ENCODE data around the gene SLC6A6.

SLC6A6 gene

DNA sequence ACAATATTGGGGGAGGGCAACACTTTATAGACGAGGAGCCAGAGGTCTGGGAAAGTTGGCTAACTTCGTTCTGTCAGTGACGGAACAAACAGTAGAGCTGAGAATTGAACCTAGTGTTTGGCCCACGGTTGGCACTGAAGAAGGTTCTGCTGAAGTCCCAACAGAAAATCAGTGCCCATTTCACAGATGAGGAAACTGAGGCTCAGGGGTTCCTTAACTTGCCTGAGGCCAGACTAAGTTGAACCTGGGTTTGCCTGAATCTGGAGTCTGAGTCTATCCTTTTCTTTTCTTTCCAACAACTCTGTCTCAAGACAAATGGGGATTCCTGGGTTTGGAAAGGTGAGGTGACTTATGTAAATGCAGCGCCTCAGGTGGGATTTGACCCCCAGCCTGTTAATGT is 55.1 kb downstream of the SLC6A6 start:
- DNase-seq, result no peak

DNA sequence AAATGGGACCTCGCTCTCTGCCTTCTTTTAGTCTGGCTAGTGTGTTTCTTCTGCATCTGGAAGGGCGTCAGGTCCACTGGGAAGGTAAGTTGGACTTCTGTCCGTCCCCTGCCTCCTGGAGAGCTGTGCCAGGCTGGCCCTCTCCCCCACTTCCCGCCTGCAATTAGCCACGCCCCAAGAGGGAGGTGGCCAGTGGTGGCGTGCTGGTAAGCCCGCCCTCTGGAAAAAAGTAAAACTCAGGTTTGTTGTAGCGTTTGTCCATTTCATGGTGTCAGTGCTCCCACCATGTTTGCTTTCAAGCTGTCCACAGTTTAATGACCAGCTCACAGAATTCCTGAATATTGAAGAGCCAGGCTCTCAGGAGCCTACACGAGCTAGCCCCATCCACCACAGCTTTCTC is 55.6 kb downstream of the SLC6A6 start:
- DNase-seq, result no peak

DNA sequence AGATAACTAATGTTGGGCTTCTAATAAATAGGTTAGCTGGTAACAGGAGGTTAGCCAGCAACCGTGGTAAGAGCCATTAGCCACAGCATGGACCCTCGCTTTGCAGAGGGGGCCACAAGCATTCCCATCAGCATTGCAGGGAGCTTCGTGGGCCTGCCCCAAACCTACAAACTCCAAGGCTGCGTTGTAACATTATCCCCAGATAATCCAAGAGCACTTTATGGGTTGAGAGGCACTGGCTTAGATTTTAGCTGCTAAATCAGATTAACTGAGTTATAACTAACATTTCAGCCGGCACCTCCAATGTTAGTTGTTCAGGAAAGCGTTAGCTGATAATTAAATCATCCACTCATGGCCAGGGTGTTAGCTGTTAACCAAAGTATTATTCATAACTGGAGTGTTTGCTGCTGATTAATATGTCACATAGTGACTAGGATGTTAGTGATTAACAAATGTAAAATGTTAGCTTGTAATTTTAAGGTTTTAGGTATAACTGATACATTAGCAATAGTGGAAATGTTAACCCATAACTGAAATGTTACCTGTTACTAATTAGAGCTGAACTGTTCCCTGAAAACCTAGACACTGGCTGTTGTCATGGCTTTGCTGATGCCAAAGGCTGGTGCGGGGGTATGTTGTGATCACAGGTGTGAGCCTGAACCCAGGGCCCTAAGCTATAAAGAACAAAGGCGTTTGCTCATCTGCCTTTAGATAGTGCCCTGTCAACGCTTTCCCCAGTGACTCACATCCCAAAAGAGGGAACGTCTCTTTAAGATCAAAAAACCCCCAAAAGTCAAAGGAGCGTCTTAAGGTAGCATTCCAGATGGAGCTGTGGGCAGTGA is 56.2 kb downstream of the SLC6A6 start:
- no peak for DNase-seq

DNA sequence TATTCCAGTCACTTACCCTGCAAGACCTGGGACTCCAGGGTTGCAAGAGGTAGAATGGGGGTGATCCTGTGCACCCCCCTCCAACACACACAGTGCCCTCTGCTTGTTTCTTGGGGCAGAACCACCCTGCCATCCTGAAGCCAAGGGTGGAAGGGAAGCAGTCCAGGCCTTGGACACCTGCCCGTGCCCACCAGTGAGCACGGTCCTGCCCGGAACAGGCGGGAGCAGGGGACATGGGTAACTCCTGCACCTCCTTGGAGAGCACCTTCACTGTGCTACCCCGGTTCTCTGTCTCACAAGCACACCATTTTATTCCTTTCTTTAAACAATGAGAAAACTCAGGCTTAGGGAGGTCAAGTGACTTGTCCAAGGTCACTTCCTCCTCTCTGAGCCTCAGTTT is 57.0 kb downstream of the SLC6A6 start:
- no peak for DNase-seq

DNA sequence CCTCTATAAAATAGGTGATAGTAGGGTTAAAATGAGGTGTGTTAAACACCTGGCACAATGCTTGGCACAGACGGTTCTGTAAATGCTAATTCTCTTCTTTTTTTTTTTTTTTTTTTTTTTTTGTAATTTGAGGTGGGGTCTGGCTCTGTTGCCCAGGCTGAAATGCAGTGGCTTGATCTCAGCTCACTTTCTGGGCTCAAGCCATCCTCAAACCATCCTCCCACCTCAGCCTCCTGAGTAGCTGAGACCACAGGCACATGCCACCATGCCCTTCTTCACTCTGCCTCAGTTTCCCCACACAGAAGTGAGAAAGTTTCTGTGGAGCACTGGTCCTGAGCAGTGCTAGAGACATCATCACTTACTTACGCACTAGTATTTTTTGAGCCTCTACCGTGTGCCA is 57.4 kb downstream of the SLC6A6 start:
- DNase-seq, result no peak

DNA sequence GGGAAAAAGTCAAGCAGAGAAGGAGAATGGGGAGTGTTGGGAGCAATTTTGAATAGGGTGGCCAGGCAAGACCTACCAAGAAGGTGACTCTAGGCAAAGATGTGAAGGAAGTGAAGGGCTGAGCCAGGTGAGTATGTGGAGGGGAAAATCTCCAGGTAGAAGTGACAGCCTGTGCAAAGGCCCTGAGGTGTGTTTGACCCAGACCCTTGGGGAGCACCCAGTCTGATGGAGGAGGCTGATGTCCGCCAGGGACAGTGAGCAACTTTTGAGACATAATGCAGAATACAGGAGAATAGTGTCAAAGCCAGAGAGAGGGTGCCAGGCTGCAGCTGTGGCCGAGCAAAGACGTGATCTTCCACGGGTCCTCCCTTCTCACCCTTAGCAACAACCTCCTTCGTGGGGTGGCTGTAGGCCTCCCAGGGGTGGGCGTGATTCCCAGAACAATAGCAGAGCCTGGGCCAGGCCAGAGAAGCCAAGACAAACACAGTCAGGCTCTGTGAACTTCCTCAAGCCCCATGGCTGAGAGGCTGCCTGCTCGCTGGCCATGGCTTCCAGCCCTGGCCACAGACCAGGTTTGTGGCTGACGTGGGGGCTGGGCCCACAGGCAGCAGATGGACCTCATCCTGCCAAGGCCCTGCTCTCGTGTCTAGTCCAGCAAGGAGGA is 58.1 kb downstream of the SLC6A6 start:
- DNase-seq, result no peak

DNA sequence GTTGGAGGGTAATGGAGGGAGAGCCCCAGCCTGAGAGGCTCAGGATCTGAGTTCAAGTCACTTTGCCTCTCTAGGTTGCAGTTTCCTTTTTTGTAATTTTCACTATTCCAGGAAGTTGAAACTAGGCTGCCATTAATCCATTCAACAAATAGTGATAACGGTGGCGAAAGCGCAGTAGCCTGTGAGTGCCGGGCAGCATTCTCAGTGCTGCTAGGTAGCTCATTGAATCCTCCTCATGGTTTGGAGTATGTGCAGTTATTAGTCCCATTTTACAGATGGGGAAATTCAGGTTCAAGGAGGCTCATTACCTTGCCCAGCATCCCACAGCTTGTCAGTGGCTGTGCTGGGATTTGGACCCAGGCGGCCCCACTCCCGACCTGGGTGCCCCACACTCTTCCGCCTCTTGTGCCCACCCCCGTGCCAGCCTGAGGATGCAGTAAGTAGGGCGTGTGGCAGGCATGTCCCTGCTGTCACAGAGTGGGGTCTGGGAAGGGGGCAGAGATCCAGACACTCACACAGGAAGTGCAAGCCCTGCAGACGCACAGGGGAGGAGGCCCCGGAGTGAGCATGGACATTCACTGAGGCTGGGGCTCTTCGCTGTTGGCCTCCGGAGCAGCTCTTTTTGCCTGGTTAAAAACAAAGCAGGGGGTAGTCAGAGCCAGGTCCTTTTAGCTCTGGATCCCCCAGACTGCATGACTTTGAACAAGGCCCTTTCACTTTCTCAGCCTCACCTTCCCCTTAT is 58.8 kb downstream of the SLC6A6 start:
- no peak for DNase-seq

DNA sequence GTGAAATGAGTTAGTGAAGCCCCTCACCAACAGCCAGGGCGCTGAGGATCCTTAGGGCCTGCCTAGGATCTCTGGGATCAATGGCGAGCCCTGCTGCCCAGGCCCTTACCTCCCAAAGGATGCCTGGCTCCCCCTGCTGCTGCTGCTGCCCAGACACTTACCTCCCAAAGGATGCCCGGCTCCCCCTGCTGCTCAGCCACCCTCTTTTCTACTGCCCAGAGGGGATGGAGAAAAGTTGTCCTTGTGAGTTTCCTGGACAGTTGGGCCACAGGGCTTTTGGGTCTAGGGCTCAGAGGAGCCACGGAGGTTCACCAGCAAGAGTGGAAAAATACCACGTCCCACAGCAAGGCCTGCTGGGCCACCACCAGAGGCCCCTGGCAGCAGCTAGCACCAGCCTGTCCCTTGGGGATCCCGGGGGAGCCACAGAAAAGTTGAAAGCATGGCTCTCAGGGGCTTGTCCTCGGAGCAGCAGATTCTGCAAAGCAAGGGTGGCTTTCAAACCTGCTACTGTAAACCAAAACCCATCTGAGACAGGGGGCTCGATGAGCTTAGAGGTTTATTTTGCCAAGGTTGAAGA is 59.4 kb downstream of the SLC6A6 start:
- peak; percentile 52 for DNase-seq

DNA sequence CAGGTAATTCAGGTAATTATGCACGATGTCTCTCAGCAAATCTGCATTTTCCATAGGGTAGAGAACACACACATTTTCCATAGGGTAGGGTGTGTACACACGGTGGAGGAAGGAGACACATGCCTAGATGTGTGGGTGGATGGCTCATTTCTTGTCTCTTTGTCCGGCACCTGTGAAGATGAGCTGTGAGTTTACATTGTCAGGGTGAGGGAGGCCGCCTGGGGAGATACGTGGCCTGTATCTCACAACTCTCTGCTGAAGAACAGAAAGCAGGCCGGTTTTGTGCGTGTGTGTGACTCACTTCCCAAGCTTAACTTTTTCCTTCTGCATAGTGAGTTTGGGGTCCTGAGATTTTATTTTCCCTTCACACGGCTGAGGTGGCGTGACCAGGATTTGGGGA is 60.3 kb downstream of the SLC6A6 start:
- no peak for DNase-seq

DNA sequence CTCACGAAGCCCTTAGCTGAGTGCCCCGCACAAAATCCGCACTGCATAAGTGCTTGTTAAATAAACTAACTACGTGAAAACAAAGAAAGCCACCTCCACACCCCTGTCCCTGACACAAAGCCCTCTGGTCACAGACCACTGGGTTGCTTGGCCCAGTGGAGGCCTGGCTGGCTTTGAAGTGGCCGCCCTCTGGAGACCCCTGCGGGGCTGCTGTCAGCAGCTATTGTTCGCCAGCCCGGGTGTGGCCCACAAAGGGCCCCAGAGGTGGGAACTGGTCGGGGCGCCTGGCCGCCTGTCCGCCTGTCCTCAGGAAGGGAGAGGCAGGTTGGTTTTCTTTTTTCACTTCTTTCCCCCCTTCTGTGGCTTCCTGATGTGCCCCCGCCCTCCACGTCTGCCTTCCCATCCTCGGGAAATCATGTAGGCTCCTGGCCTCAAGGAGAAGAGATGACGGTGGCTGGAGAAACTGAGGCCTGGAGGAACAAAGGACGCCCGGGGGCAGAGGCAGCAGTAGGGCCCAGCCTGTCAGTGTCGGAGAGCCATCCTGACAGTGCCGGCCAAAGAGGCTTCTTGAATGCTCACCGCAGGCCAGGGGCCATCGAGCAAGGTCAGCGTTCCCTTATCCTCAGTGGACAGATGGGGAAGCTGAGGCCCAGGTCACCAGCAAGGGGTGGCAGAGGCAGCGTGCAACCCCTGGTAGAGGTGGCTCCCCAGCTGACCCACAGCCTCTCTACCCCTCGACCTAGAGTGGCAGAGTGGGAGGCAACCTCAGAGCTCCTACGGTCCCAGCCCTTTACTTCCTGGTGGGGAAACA is 61.1 kb downstream of the SLC6A6 start:
- no peak for DNase-seq

DNA sequence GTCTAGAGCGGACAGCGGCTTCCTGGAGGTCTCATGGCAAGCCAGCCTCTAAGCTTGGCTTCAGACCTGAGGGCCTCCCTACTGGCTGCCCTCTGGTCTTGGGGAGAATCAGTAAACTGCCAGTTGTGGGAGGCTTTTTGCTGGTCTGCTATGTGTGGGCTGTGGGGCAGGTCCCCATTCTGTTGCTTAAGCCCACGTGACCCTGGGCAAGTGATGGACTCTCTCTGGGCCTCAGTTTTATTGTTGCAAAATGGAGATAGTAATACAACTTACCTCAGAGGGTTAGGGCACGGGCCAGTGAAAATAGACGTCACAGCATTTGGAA is 61.7 kb downstream of the SLC6A6 start:
- no peak for DNase-seq

DNA sequence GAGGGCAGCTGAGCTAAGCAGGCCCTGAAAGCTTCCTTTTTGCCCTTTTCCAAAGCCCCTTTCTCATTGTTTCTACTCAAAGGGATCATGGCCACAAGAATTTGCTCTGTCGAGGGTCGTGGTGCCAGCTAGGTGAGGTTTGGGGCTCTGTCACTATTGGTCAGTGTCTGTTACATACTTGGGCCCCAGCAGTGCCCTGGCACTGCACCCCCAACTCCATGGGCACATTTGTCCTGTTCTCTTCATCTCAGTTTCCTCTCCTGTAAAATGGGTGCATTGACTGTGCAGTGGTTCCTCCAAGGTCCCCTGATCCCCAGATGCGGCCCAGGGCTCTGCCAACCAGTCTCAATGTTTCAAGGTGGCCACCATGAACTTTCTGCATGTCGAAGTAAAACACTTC is 62.1 kb downstream of the SLC6A6 start:
- DNase-seq, result no peak

DNA sequence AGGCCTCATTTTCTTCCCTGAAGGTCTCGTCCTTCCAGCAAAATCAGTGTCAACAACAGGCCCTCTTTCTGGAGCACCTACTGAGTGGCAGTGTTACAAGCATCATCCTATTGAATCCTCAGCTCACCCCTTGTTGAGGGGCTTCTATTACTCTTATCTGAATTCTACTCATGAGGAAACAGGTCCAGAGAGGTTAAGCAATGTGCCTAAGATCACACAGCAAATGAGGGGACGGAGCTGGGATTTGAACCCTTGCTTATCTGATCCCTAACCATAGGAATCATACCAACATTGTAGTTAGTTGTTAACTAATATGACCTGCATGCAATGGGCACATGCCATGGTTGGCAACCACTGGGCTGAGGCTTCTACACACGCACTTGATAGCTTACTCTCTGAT is 63.0 kb downstream of the SLC6A6 start:
- no peak for DNase-seq

DNA sequence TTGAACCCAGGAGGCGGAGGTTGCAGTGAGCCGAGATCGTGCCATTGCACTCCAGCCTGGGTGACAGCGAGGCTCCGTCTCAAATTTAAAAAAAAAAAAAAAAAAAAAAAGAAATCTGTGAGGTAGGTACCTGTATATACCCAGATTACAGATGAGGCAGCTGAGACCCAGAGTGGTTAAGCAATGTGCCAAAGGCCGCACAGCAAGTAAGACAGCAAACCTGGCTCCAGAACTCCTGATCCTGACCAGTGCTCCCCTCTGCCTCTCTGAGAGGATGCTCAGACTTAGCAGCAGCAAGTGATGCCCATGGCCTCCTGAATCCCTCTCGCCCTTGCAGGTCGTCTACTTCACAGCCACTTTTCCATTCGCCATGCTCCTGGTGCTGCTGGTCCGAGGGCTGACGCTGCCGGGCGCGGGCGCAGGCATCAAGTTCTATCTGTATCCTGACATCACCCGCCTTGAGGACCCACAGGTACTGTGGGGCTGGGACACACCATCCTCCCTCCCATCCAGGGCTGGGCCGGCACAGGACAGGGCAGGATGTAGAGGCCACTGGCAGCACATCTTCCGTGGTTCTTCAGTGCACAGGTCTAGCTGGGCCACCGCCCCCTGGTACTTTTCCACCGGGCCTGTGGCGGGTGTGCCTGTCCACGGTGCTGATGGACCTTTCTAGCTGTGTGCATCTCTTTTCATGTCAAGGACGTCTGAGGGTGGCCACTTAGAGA is 63.9 kb downstream of the SLC6A6 start:
- no peak for DNase-seq

DNA sequence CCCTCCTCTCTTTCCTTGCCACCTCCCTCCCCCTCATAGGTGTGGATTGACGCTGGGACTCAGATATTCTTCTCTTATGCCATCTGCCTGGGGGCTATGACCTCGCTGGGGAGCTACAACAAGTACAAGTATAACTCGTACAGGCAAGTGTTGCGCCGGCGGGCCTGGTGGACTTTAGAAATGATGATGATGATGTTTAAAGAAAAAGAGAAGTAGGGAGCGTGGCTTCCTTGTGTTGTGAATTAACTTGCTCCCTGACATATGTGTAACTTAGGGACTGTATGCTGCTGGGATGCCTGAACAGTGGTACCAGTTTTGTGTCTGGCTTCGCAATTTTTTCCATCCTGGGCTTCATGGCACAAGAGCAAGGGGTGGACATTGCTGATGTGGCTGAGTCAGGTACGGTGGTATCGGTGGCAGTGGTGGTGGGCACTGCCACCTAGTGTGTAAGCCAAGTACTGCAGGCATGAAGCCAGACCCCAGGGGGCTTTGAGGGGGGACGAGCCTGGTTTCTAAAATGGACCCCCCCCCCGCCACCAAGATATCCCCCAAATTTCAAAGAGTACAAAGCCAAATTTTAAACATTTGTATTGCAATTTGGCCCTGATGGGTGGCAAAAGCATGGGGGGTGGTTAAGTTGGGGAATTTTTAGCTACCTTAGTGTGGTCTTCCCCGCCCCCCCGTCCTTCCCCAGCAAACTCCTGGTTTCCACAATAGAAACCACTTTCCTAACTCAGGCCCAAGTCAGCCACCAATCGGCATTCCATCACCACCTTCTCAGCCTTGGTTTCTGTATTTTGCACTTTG is 65.6 kb downstream of the SLC6A6 start:
- peak; percentile 56 for DNase-seq

DNA sequence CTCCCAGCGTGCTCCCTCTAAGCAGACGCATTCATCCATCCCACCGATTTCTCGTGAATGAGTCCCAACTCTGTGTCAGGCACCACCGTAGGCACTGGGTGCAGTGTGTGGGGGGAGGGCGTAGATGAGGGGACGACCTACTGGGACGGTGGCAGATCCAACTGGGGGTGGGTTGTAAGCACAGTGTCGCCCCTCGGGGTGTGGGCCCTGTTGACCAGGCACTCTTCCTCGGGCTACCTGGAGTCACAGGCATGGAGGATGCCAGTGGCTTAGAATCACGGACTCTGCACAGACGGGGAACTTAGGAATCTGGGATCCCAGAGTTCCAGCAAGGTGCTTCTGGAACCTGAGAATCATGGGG is 66.2 kb downstream of the SLC6A6 start:
- no peak for DNase-seq

DNA sequence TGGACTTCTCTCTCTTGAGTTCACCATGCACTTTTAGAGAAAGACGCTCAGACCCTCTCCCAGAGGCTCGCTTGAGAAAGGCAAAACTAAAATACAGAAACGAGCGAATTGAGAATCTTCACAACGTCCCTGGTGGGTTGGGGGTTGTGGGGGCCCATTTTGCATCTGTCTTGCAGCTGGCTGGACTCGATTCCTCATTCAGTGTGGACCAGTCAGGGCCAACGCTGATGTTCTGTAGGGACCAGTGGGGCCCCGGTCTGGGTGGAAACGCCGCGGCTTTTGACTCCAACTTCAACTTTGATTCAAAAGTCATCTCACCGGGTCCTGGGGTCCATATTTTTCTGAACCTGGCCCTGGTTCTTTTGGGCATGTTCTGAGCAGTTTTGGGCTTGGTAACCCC is 68.1 kb downstream of the SLC6A6 start:
- no peak for DNase-seq

DNA sequence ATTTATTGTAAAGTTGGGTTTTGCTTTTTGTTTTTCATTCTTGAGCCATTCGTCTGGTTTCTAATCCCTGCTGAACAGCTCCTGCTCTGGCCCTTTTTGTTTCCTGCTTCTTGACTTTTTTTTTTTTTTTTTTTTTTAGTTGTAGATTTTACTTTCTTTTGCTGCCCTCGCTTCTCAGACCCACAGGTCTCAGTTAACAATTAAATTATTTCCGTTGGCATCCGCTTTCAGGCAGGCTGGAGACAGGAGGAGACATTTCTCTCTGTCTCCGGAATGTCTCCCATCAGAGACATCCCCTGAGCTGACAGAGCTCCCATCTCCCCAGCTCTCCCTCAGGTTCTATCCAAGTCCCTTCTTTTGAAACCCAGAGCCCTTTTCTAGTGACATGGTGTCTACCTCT is 68.6 kb downstream of the SLC6A6 start:
- DNase-seq, result no peak

DNA sequence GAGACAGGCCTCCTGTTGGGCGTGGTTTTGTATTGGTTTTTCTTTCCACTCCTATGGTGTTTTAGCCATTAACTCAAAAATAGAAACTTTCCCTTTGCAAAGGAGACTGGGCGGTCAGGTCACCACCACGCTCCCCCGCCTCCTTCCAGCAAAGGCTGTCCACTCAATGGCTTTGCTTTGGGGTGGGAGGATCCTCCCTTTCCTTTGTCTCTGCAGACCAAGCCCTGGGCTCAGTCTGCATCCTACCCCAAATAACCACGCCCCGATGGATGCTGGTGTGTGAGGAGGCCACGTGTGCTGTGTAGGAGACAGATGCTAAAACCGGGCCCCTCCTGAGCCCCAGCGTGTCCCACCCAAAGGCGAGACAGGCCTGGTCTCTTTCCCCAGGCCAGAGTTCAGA is 69.3 kb downstream of the SLC6A6 start:
- DNase-seq, result no peak

DNA sequence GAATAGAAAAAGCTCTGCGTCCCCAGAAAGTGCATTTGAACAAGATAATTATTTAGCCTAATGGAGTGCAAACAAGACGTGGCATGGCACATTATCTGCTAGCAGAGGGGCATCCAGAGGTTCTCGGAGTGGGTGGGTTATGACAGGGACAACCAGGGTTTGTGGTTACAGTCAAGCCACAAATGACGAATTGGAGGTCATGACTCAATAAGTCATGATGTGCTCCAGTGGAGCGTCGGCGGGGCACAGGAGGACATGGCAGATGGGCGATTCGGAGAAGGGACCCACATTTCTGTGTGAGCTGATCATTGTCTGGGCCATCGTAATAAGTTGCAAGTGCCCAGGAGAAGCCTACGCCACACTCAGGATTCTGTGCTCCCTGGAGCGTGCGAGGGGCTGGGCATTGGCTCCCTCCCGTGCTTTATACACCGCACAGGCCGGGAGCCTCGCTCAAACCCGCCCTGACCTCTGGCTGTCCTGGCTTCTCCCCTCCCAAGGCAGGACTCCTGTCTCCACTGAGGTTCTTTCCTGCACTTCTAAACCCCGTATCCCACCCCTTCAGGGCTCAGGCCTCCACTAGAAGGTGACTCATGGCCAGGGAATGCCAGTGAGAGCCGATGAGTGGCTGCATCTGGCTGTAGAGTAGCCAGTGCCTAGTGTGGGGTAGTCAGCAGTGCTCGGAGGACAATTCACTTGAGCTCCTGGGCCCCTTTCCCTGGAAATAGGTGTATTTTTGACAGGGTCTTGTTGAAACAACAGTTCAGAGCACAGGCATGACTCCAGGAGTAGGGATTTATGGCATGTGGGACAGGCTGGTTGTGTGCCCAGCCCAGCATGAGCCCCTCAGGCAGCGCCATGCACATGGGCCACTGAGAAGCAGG is 70.3 kb downstream of the SLC6A6 start:
- no peak for DNase-seq
